Measurements from ENCODE around the gene PERM1.
"Not testable (repeated sequence)": the region's sequence is repeated elsewhere in the genome, so short reads cannot be mapped to it uniquely, and the experiment has no call there.

The PERM1 gene, protein sequence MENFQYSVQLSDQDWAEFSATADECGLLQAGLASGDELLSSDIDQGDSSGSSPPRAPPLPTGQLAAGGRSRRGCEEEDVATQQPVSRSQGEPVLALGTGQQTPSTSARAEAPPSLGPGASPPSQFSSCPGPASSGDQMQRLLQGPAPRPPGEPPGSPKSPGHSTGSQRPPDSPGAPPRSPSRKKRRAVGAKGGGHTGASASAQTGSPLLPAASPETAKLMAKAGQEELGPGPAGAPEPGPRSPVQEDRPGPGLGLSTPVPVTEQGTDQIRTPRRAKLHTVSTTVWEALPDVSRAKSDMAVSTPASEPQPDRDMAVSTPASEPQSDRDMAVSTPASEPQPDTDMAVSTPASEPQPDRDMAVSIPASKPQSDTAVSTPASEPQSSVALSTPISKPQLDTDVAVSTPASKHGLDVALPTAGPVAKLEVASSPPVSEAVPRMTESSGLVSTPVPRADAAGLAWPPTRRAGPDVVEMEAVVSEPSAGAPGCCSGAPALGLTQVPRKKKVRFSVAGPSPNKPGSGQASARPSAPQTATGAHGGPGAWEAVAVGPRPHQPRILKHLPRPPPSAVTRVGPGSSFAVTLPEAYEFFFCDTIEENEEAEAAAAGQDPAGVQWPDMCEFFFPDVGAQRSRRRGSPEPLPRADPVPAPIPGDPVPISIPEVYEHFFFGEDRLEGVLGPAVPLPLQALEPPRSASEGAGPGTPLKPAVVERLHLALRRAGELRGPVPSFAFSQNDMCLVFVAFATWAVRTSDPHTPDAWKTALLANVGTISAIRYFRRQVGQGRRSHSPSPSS

GRCh38 chr1:981955-982558, at the start of gene PERM1:
PERM1 (minus strand) TSS chr1:982093; CDS start chr1:981029, 1,064 bp downstream.
- DNase-seq: no peak

GRCh38 chr1:1030867-1031658, 49.2 kb upstream of the PERM1 start:
- not testable (repeated sequence) for DNase-seq

- DNase-seq: no peak
These were observed 45.9 kb upstream of the PERM1 start for GRCh38 chr1:1027791-1028190.

GRCh38 chr1:1026599-1027413, 44.9 kb upstream of the PERM1 start:
- no peak for DNase-seq

DNA sequence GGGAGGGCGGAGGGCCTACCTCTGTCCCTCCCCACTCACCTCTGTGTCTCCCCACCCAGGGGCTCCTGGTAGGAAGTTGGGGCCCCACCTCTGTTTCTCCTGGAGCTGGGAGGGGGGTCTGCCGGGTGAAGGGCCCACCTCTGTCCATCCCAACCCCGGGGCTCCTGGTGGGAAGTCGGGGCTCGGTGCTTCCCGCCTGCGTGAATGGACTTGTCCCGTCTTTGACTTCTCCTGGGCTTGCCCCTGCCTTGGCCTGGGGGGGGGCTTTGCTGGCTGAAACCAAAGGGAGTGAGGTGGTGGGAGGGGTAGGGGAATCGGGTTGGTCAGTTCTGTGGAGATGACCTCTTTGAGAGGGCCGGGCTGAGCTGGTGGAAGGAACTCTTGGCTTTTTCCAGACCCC, 43.8 kb upstream of the PERM1 start:
- DNase-seq: no peak

- DNase-seq: no peak
These were observed 43.1 kb upstream of the PERM1 start for GRCh38 chr1:1024771-1025699.

DNA sequence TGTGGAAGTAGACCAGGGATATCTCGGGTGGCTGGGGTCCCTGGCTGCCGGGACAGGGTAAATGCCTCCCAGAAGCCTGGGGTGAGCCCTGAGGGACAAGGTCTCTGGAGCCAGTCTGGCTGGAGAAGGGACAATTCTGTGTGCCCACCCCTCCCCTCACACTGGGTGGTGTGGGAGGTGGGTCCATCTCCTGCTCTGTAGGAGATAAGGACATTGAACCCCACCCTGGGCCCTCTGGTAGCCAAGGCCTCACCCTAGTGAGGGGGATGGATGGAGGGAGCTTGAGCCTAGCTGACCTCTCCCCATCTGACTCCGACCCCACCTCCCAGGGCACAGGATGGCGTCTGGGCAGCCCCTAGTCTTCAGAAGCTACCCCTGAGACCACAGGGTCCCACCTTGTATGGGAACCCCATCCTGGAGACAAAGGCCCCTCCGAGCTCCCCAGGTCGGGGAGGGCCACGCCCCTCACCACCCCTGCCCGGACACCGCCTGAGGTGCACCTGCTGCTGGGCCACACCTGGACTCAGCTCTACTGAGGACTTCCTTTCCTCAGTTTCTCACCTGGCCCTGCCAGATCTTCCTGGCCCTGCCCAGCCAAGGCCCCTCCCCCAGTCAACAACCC, 42.4 kb upstream of the PERM1 start:
- DNase-seq: no peak

DNA sequence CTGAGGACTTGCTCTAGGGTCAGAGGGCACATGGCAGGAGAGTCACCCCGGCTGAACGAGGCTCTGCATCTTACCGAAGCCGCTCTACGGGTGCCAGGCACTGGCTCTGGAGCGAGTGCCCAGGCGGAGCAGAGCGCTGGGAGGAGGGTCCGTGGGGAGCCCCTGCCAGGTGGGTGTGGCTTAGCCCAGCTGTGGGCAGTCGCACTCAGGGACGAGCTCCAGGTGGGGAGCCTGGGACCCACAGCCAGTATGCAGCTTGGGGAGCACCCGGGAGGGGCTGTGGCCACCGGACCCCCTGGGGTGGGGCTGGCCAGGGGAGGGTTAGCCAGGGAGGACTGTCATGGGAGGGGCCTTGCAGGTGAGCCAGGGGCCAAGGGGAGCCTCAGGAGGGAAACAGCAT, 41.8 kb upstream of the PERM1 start:
- DNase-seq: no peak

DNA sequence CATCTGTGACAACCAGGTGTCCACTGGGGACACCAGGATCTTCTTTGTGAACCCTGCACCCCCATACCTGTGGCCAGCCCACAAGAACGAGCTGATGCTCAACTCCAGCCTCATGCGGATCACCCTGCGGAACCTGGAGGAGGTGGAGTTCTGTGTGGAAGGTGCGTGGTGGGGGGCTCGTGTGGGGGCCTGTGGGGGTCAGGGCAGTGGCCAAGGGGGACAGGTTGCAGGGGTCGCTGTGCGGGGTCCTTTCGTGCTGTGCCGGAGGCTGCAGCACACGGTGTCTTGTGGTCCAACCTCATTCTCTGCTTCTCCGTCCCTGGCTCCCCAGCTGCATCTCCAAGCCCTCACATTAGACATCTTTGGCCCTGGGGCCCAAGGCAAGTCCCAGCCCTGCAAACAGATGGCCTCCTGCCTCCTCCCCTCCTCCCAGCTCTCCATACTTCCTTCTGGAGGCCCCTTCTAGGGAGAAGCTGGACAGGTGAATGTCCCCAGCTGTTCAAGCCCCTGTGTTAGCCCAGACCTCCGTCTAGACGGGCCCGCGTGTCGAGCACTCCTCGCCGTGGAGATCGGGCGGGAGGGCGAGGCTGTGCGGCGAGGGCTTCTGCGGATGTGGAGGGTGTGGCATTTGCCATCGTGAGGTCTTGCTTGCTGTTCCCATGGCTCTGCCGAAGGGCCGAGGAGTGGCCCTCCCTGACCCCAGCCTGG, 40.6 kb upstream of the PERM1 start:
- no peak for DNase-seq

DNA sequence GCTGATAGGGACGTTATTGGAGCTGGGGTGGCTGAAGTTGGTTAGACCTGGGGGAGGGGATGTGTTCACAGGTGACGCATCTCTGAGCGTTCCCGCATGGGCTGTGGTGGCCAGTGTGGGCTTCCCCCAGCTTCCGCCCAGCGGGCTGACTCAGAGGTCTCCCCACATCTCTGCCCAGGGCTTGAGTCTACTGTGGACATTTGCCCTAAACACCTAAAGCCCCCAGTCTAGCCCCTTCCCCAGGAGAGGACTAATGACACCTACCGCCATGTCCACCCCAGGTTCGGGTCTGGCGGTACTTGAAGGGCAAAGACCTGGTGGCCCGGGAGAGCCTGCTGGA, 40.0 kb upstream of the PERM1 start:
- no peak for DNase-seq

DNA sequence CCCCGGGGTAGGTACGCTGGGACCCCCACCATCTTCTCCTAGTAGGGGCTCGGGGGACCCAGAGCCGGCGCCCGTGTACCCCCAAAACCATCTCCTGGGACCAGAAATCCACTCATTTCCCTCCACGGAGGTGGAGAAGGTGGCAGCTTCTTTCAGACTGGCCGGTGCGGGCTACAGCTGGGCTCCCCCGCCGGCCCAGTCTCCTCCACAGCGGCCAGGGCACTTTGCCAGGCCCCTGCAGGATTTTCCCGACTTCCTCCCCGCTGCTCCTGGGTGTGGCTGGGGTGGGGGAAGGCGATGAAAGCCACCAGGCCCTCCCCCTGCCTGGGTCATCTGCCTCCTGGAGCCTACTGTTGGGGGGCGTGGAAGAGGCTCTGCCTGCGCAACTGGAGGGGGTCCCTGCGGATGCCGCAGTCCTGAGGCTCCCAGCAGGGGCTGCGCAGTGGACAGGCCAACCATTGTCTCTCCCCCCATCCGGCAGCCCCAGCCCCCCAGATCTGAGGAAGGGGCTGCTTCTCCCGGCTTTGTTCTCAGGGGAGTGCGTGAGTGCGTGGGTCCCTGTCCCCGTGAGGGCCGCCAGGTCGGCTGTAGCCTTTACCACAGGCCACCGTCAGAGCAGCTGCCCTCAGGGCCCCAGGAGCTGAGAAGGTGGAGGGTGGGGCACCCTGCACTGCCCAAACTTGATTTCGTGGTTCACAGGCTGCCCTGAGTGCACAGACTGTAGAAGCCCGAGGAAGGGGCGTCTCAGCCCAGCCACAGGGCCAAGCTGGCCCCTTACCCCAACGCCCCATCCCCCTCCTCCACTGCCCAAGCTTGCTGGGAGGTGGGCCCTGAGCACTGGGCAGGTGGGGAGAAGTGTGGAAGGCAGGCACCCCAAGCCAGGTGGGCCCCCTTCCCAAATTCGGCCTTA, 39.4 kb upstream of the PERM1 start:
- peak; percentile 49 for DNase-seq

DNA sequence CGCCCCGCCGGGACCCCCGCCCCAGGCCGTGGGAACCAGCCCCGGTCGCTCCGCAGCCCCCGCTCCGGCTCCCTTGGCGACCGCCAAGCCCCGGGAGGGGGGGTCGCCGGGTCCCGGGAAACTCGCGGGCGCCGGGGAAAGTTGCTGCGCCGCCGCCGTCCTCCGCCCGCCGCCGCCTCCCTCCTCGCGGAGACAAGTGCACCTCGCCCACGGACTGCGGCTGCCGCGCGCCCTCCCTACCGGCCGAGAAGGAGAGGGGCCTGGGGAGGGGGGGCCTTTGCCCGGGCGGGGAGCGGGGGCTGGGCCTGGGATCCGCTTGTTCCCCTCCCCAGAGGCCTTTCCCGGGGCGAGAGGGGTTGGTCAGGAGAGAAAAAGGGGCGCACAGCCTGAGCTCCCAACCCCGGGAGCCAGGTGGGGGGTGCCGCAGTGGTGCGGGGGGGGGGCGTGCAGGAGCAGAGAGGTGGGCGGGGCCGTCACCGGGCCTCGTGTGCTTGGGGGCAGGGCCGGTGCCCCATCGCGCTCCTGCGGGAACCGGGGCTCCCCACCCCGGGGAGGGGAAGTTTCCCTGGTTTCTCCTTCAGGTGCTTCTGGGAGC, 38.6 kb upstream of the PERM1 start:
- DNase-seq: no peak

DNA sequence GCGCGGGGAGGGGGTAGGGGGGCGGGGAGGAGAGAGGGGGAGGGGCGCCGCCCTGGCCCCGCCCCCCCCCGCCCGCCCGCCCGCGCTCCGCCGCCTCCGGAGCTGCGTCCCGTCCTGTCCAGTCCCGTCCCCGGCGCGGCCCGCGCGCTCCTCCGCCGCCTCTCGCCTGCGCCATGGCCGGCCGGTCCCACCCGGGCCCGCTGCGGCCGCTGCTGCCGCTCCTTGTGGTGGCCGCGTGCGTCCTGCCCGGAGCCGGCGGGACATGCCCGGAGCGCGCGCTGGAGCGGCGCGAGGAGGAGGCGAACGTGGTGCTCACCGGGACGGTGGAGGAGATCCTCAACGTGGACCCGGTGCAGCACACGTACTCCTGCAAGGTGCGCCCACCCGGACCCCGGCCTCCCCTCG, 38.1 kb upstream of the PERM1 start, which contains the start of gene AGRN:
Gene AGRN, plus strand, starts transcription at position 121 of the 405 bp plus-strand sequence. Its CDS starts 53 bp downstream, at position 174.
- DNase-seq: no peak

GRCh38 chr1:1019122-1019999, 37.5 kb upstream of the PERM1 start:
- DNase-seq: peak; percentile 70

DNA sequence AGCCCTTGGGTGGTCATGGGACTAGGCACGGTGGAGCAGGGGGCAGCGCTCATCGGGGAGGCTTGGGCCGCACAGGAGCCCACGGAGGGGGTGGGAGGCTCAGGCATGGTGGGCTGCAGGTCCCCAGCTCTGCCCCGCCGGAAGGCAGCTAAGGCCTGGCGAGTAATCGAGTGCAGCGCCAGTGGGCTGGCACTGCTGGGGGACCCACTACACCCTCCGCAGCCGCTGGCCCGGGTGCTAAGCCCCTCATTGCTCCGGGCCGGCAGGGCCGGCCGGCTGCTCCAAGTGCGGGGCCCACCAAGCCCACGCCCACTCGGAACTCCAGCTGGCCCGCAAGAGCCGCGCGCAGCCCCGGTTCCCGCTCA, 36.4 kb upstream of the PERM1 start:
- DNase-seq: not testable (repeated sequence)

- not testable (repeated sequence) for DNase-seq
These were observed 35.8 kb upstream of the PERM1 start for GRCh38 chr1:1017397-1018320.

Measured in NCI-H446 treated with DMSO at 0.1 percent for 48 hours (cell line).